ENCODE results near the gene KCNIP1.

- TF ChIP-seq EP300 (IDR thresholded peaks at IDR 0.05) (no peak), POLR2AphosphoS5 (IDR thresholded peaks at IDR 0.05) (no peak), CTCF (IDR thresholded peaks at IDR 0.05) (no peak)
Measured at GRCh38 chr5:170638051-170638450, 134.2 kb downstream of the KCNIP1 start.

All from gastroesophageal sphincter (tissue), 3 donors.